GM12892 (cell line): ENCODE measurements around the gene PCYT2.

ENCODE experiments used
- POLR2A ChIP-seq: IDR thresholded peaks from 2 replicates; pipeline ENCODE4 v1.6.1; 2011; ENCODE audit warnings: low read depth, low read length, control low read depth
- POLR2AphosphoS5 ChIP-seq: IDR thresholded peaks from 2 replicates; pipeline ENCODE4 v1.6.1; 2011; ENCODE audit warnings: low read depth, low read length, control low read depth

- no peak for TF ChIP-seq POLR2AphosphoS5
- TF ChIP-seq POLR2A, result no peak
Measured at GRCh38 chr17:81940538-81941483, 29.6 kb upstream of the PCYT2 start.
